Activated naive CD4-positive, alpha-beta T cell treated with anti-CD3 and anti-CD28 coated beads, Interleukin-2, amount 50 U/mL, for 72 hours (primary cell): ENCODE measurements around the gene DROSHA. TPM values are rescaled to one million over a fixed set of nuclear protein-coding genes. Genes with fewer than 3 reads are reported as not detected.
"Not testable (repeated sequence)": the region's sequence is repeated elsewhere in the genome, so short reads cannot be mapped to it uniquely, and the experiment has no call there.

Experiments
- ATAC-seq, 2 donors: fragments of 150-1000 bp; cut with Tn5 transposase; 2 replicates each; pipeline ENCODE4 v1.10.0; 2021; ENCODE audit warnings: mild to moderate bottlenecking in 2 of 2, moderate library complexity in 2 of 2
- DNase-seq, 2 donors: peaks; one replicate each; pipeline ENCODE4 v3.0.0; 2021 to 2022; ENCODE audit warnings: low spot score in 2 of 2
- H3K27ac Mint-ChIP-seq, 2 donors: one replicate each; pipeline ENCODE4 v1.8.0; 2022; ENCODE audit warnings: mild to moderate bottlenecking in 2 of 2, mixed read lengths in 2 of 2
- H3K36me3 Mint-ChIP-seq, 2 donors: one replicate each; pipeline ENCODE4 v1.8.0; 2022; ENCODE audit warnings: mixed read lengths in 2 of 2
- H3K9me3 Mint-ChIP-seq, 2 donors: one replicate each; pipeline ENCODE4 v1.8.0; 2022; ENCODE audit warnings: mixed read lengths in 2 of 2
- total RNA-seq, 2 donors: library from RNA; stranded (reverse); gene quantifications; one replicate each; pipeline ENCODE4 v1.2.3, GENCODE V29; 2022

Gene DROSHA
- total RNA-seq, 2 donors from 2014 or later = 77.6 to 80.4 TPM

DNA sequence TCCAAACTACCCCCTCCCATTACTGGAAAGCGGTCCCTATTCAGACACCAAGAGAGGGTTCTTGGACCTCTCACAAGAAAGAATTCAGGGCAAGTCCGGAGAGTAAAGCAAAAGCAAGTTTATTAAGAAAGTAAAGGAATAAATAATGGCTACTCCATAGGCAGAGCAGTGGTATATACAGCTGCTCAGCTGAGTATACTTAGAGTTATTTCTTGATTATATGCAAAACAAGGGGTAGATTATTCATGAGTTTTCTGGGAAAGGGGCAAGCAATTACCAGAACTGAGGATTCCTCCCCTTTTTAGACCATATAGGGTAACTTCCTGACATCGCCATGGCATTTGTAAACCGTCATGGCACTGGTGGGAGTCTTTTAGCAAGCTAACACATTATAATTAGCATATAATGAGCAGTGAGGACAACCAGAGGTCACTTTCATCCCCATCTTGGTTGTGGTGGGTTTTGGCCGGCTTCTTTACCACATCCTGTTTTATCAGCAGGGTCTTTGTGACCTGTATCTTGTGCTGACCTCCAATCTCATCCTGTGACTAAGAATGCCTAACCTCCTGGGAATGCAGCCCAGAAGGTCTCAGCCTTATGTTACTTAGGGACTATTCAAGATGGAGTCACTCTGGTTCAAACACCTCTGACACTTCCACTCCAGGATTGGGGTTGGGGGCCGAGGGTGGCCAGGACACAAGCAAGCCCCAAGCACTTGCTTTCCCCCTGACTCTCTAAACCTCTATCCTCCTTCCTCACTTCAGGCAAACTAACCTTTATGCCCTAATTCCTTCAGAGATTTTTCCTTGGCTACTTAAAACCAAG lies 170.0 kb downstream of the DROSHA start:
- H3K9me3 Mint-ChIP-seq, H3K27ac Mint-ChIP-seq, ATAC-seq, DNase-seq, H3K36me3 Mint-ChIP-seq: not testable (repeated sequence)

DNA sequence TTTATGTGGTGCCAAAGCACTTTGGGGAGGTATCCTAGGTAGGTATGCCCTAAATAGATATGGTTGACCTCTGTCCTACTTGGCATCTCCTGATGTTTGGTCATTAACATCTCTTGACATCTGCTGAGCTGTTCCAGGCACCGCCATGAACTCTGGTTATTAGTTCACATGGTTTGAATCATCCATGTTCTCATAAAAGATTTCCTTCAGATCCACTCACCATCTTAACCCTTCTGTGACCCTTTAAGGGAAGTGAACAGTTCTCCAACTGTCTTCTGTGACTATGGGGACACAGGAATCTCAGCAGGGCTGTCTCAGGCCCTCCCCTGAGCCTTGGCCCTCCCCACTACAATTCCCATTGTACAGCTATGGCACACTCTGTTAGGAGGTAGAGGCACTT lies 170.7 kb downstream of the DROSHA start:
- no peaks in the 10 kb centered on the region for H3K36me3 Mint-ChIP-seq
- DNase-seq (no peak), ATAC-seq (no peak)
- H3K27ac Mint-ChIP-seq = no peak overlapping the region
- peaks cover 0 to 7% of the 10 kb centered on the region in 2 donors for H3K9me3 Mint-ChIP-seq

DNA sequence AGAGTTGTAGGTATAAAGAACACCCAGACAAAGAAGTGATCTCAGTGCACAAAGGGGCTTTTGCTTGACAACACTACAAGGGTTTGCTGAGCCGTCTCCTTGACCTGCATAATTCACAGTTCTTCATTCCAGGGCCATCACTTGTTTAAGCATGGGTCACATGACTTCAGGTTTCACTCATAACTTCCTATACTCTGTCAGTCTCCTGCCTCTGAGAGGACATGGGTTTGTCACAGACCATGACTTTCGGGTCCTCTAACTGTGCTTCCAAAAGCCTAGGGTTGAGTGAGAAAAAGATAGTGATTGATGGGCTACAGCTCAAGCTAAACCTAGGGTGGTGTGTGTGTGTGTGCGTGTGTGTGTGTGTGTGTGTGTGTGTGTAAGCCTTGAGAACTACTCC lies 172.1 kb downstream of the DROSHA start:
- no peak for DNase-seq
- no peak overlapping the region for H3K27ac Mint-ChIP-seq
- H3K9me3 Mint-ChIP-seq = peaks cover 4 to 7% of the 10 kb centered on the region in 2 donors
- ATAC-seq = no peak
- no peaks in the 10 kb centered on the region for H3K36me3 Mint-ChIP-seq

DNA sequence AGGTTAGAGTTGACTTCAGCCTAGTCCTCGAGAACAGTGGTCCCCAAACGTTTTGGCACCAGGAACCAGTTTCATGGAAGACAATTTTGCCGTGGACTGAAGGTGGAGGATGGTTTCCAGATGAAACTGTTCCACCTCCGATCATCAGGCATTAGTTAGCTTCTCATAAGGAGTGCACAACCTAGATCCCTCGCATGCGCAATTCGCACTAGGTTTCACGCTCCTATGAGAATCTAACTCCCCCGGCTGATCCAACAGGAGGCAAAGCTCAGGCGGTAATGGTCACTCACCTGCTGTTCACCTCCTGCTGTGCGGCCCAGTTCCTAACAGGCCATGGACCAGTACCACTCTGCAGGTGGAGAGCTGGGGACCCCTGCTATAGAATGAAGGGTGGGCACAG lies 174.9 kb downstream of the DROSHA start:
- H3K27ac Mint-ChIP-seq = no peak overlapping the region
- peaks cover 7 to 11% of the 10 kb centered on the region in 2 donors for H3K9me3 Mint-ChIP-seq
- H3K36me3 Mint-ChIP-seq = no peaks in the 10 kb centered on the region
- no peak for DNase-seq
- no peak for ATAC-seq

DNA sequence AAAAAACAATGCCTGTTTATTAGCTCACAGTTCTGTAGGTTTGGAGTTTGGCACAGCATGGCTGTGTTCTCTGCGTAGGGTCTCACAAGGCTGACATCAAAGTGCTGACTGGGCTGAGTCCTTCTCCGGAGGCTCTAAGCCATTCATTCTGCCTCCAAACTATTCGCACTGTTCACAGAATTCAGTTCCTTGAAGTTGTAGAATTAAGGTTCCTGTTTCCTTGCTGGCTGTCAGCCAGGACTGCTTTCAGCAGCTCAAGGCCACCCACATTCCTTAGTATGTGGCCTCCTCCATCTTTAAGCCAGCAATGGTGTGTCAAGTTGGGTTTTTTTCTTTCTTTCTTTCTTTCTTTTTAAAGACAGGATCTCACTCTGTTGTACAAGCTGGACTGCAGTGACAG lies 176.6 kb downstream of the DROSHA start:
- Mint-ChIP-seq H3K36me3 (no peaks in the 10 kb centered on the region), H3K27ac (no peak overlapping the region), H3K9me3 (peaks cover 10 to 12% of the 10 kb centered on the region in 2 donors)
- no peak for ATAC-seq
- no peak for DNase-seq

Other genes with a start within 250 kb of the DROSHA start
- 10 to 100 TPM; 21.3 to 39.7 TPM for gene C5orf22, start 208 bp upstream of the DROSHA start, total RNA-seq
- gene PDZD2, start 107.0 kb upstream of the DROSHA start, total RNA-seq = under 1 TPM; 0.08 to 0.75 TPM